ENCODE measurements around the gene TMPRSS11F.

The TMPRSS11F gene

DNA sequence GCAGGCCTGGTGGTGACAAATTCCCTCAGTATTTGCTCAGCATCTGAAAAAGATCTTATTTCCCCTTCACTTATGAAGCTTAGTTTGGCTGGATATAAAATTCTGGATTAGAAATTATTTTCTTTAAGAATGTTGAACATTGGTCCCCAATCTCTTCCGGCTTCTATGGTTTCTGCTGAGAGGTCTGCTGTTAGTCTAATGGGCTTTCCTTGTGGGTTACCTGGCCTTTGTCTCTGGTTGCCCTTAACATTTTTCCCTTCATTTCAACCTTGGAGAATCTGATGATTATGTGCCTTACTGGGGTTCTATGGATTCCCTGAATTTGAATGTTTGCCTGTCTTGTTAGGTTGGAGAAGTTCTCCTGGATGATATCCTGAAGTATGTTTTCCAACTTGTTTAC lies 17.4 kb upstream of the TMPRSS11F start:
- Histone ChIP-seq H3K9me3 (ENCODE audit: control insufficient read depth, low read depth, low read length) (no peaks in the 10 kb centered on the region), H3K36me3 (ENCODE audit: control insufficient read depth, low read depth, low read length) (no peaks in the 10 kb centered on the region), H3K27ac (ENCODE audit: low read length) (no peak overlapping the region), H3K27me3 (ENCODE audit: control insufficient read depth, insufficient read depth, low read length) (no peaks in the 10 kb centered on the region), H3K4me3 (ENCODE audit: low read length) (no peak overlapping the region), H3K4me1 (ENCODE audit: control insufficient read depth, low read depth, low read length) (no peaks in the 10 kb centered on the region), H3K9ac (ENCODE audit: low read length) (no peak overlapping the region)

DNA sequence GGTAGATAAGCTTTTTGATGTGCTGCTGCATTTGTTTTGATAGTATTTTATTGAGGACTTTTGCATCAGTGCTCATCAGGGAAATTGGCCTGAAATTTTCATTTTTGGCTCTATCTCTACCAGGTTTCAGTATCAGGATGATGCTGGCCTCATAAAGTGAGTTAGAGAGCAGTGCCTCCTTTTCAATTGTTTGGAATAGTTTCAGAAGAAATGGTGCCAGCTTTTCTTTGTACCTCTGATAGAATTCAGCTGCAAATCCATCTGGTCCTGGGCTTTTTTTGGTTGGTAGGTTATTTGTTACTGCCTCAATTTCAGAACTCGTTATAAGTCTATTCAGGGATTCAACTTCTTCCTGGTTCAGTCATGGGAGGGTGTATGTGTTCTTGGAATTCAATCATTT lies 15.6 kb upstream of the TMPRSS11F start:
- no peaks in the 10 kb centered on the region for H3K27me3 ChIP-seq (ENCODE audit: control insufficient read depth, insufficient read depth, low read length)
- H3K9ac ChIP-seq (ENCODE audit: low read length) = no peak overlapping the region
- no peaks in the 10 kb centered on the region for H3K9me3 ChIP-seq (ENCODE audit: control insufficient read depth, low read depth, low read length)
- no peak overlapping the region for H3K27ac ChIP-seq (ENCODE audit: low read length)
- no peaks in the 10 kb centered on the region for H3K4me1 ChIP-seq (ENCODE audit: control insufficient read depth, low read depth, low read length)
- no peaks in the 10 kb centered on the region for H3K36me3 ChIP-seq (ENCODE audit: control insufficient read depth, low read depth, low read length)
- no peak overlapping the region for H3K4me3 ChIP-seq (ENCODE audit: low read length)

DNA sequence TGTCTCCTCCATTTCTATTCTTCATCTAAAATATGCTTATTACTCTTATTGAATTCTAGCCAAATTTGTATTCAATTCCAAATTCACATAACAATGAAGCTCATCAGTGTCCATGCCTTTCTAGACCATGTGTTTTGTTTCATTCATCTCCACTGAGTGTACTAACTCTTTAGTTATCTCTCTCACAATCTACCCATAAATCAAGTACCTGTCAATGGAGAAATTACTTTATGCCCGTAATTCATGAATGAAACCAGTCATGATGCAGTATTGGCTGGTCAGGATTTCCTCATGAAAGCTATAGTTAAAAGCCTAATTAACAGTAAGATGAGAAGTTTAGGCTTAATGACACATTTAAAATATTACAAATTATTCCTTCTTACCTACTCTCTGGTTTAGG lies 12.2 kb upstream of the TMPRSS11F start:
- Histone ChIP-seq H3K9me3 (ENCODE audit: control insufficient read depth, low read depth, low read length) (no peaks in the 10 kb centered on the region), H3K27ac (ENCODE audit: low read length) (no peak overlapping the region), H3K36me3 (ENCODE audit: control insufficient read depth, low read depth, low read length) (no peaks in the 10 kb centered on the region), H3K4me1 (ENCODE audit: control insufficient read depth, low read depth, low read length) (no peaks in the 10 kb centered on the region), H3K27me3 (ENCODE audit: control insufficient read depth, insufficient read depth, low read length) (no peaks in the 10 kb centered on the region), H3K9ac (ENCODE audit: low read length) (no peak overlapping the region), H3K4me3 (ENCODE audit: low read length) (no peak overlapping the region)

DNA sequence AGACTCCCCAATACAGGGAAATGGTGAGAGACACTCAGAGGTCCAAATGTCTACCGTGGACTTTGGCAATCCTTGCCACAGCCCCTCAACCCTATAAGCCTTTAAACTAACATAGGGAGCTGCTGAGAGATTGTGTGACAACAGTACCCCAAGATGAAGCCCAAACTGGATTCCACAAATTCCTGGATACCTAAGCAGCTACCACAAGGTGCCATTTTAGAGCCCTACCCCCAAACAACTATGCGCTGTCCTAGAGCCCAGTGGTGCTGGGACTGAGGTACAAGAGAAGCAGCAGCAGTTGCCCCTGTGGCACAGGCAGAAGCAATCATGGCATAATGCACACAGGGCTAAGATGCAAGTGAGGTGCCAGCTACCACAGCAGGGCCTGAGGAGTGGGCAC lies 2.7 kb upstream of the TMPRSS11F start:
- H3K9ac ChIP-seq (ENCODE audit: low read length) = no peak overlapping the region
- no peaks in the 10 kb centered on the region for H3K36me3 ChIP-seq (ENCODE audit: control insufficient read depth, low read depth, low read length)
- peaks cover 5% of the 10 kb centered on the region for H3K4me1 ChIP-seq (ENCODE audit: control insufficient read depth, low read depth, low read length)
- H3K27me3 ChIP-seq (ENCODE audit: control insufficient read depth, insufficient read depth, low read length) = no peaks in the 10 kb centered on the region
- H3K4me3 ChIP-seq (ENCODE audit: low read length) = no peak overlapping the region
- H3K9me3 ChIP-seq (ENCODE audit: control insufficient read depth, low read depth, low read length) = no peaks in the 10 kb centered on the region
- H3K27ac ChIP-seq (ENCODE audit: low read length) = no peak overlapping the region

DNA sequence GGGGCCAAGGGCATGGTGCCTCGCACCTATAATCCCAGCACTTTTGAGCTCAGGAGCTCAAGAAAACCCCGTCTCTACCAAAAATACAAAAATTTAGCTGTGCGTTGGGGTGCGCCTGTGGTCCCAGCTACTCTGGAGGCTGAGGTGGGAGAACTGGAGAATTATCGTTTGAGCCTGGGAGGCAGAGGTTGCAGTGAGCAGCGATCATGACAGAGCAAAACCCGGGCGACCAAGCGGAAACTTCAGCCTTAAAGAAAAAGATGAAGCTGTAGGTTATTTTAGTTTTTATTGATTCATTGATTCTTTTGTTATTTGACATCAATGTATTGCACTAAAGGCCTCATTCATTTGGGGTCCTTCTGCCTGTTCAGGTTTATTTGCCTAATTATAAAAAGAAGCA lies 5.4 kb downstream of the TMPRSS11F start:
- no peak overlapping the region for H3K27ac ChIP-seq (ENCODE audit: low read length)
- no peaks in the 10 kb centered on the region for H3K9me3 ChIP-seq (ENCODE audit: control insufficient read depth, low read depth, low read length)
- H3K36me3 ChIP-seq (ENCODE audit: control insufficient read depth, low read depth, low read length) = no peaks in the 10 kb centered on the region
- no peak overlapping the region for H3K4me3 ChIP-seq (ENCODE audit: low read length)
- no peak overlapping the region for H3K9ac ChIP-seq (ENCODE audit: low read length)
- H3K4me1 ChIP-seq (ENCODE audit: control insufficient read depth, low read depth, low read length) = peaks cover 16% of the 10 kb centered on the region
- no peaks in the 10 kb centered on the region for H3K27me3 ChIP-seq (ENCODE audit: control insufficient read depth, insufficient read depth, low read length)

DNA sequence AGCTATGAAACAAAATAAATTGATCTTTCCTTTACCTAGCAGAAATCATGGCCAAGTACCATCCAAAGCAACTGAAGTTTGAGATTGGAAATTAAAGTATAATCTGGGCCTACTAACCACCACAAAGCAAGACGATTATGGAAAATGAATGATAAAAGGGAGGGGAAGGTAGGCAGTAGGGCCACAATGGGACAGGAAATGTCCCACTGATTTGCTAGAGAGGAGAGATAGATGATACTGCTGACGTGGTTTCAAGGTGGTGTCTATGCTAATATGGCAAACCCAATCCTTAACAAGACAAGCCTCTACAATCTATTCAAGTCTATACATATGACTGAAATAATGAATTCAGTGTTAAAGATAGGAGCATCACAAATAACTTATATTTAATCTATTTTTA lies 6.1 kb downstream of the TMPRSS11F start:
- H3K27me3 ChIP-seq (ENCODE audit: control insufficient read depth, insufficient read depth, low read length) = no peaks in the 10 kb centered on the region
- H3K36me3 ChIP-seq (ENCODE audit: control insufficient read depth, low read depth, low read length) = no peaks in the 10 kb centered on the region
- peaks cover 16% of the 10 kb centered on the region for H3K4me1 ChIP-seq (ENCODE audit: control insufficient read depth, low read depth, low read length)
- H3K9ac ChIP-seq (ENCODE audit: low read length) = no peak overlapping the region
- no peaks in the 10 kb centered on the region for H3K9me3 ChIP-seq (ENCODE audit: control insufficient read depth, low read depth, low read length)
- peak overlapping the region; percentile 17 for H3K4me3 ChIP-seq (ENCODE audit: low read length)
- no peak overlapping the region for H3K27ac ChIP-seq (ENCODE audit: low read length)

DNA sequence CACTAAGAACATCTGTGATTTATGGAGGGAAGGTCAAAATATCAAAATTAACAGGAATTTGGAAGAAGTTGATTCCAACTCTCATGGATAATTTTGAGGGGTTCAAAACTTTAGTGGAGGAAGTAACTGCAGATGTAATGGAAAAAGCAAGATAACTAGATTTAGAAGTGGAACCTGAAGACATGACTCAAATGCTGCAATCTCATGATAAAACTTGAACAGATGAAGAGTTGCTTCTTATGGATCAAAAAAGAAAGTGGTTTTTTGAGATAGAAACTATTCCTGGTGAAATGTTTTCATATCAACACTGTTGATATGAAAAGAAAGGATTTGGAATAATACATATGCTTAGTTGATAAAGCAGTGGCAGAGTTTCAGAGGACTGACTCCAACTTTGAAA lies 9.7 kb downstream of the TMPRSS11F start:
- H3K36me3 ChIP-seq (ENCODE audit: control insufficient read depth, low read depth, low read length) = no peaks in the 10 kb centered on the region
- H3K9me3 ChIP-seq (ENCODE audit: control insufficient read depth, low read depth, low read length) = peaks cover 5% of the 10 kb centered on the region
- H3K4me1 ChIP-seq (ENCODE audit: control insufficient read depth, low read depth, low read length) = peaks cover 16% of the 10 kb centered on the region
- H3K9ac ChIP-seq (ENCODE audit: low read length) = no peak overlapping the region
- H3K4me3 ChIP-seq (ENCODE audit: low read length) = no peak overlapping the region
- H3K27me3 ChIP-seq (ENCODE audit: control insufficient read depth, insufficient read depth, low read length) = no peaks in the 10 kb centered on the region
- no peak overlapping the region for H3K27ac ChIP-seq (ENCODE audit: low read length)

DNA sequence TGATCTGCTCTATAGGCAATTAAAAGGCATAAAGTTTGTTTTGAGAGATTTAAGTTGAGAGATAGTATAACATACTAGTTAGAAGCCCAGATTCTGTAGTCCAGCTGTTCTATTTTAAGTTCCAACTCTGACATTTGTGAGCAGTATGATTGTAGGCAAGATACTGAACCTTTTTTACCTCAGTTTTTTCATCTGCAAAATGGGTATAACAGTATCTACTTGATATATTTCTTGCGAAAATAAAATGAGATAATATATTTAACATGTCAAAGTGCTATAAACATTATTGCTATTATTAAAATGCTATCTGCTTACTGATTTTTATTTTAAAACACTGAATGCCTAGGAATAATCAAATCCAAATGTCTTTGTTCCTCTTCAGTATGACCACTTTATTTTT lies 19.2 kb downstream of the TMPRSS11F start:
- Histone ChIP-seq H3K4me1 (ENCODE audit: control insufficient read depth, low read depth, low read length) (peaks cover 6% of the 10 kb centered on the region), H3K9me3 (ENCODE audit: control insufficient read depth, low read depth, low read length) (no peaks in the 10 kb centered on the region), H3K36me3 (ENCODE audit: control insufficient read depth, low read depth, low read length) (no peaks in the 10 kb centered on the region), H3K4me3 (ENCODE audit: low read length) (no peak overlapping the region), H3K9ac (ENCODE audit: low read length) (no peak overlapping the region), H3K27me3 (ENCODE audit: control insufficient read depth, insufficient read depth, low read length) (no peaks in the 10 kb centered on the region), H3K27ac (ENCODE audit: low read length) (no peak overlapping the region)

DNA sequence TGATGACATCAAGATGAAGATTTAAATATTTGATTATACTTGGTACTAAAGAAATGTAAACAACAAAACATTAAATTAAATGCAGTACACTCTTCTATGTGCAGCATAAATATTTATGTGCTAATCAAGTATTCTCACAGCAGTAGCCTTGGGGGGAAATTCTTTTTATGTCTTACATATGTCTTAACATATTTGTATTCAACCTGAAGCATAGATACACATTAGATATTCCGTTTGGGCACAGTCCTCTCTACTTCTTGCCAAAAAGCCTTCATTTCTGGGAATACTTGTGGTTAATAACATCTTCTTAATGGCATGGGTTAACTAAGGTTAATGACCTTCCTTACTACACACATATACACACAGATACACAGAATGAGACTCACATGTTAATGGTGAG lies 19.8 kb downstream of the TMPRSS11F start:
- Histone ChIP-seq H3K4me1 (ENCODE audit: control insufficient read depth, low read depth, low read length) (peaks cover 6% of the 10 kb centered on the region), H3K36me3 (ENCODE audit: control insufficient read depth, low read depth, low read length) (no peaks in the 10 kb centered on the region), H3K27ac (ENCODE audit: low read length) (no peak overlapping the region), H3K9ac (ENCODE audit: low read length) (no peak overlapping the region), H3K9me3 (ENCODE audit: control insufficient read depth, low read depth, low read length) (no peaks in the 10 kb centered on the region), H3K4me3 (ENCODE audit: low read length) (no peak overlapping the region), H3K27me3 (ENCODE audit: control insufficient read depth, insufficient read depth, low read length) (no peaks in the 10 kb centered on the region)

DNA sequence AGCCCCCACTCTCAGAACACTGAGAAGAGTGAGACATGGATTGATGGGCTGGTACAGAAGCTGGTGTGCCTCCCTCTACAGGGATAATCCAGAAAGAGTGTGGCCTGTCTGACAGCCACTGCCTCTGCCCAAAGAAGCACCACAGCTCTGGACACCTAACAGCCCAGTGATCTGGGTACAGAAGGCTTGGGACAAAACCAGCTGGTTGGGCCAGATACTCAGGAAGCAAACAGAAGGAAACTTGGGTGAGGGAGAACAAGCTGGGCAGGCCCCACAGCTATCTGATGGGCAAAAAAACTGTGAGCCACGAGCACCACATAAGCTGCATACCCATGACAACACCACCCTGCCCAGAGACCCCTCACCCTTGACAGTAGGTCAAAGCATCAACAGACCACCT lies 46.9 kb downstream of the TMPRSS11F start:
- Histone ChIP-seq H3K27me3 (ENCODE audit: control insufficient read depth, insufficient read depth, low read length) (no peaks in the 10 kb centered on the region), H3K4me3 (ENCODE audit: low read length) (no peak overlapping the region), H3K9me3 (ENCODE audit: control insufficient read depth, low read depth, low read length) (no peaks in the 10 kb centered on the region), H3K27ac (ENCODE audit: low read length) (no peak overlapping the region), H3K36me3 (ENCODE audit: control insufficient read depth, low read depth, low read length) (no peaks in the 10 kb centered on the region), H3K9ac (ENCODE audit: low read length) (no peak overlapping the region), H3K4me1 (ENCODE audit: control insufficient read depth, low read depth, low read length) (peaks cover 11% of the 10 kb centered on the region)

DNA sequence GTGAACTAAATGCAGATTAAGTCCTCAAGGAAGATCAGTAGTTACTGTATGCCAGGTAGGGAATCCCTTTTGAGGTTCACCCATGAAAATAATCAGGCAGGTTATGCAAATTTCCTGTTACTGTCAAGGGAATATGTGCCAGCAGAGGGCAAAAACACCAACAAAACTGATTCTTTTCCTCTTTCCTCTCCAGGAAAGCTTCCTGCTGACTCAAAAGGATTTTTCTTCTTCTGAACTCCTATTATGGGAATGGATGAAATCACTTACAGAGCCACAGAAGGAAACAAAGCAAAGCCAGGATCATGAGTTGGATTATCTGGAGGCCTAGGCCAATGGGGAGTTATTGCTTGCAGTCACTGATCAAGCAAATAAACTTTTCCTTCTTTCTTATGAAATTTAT lies 49.7 kb downstream of the TMPRSS11F start:
- no peak overlapping the region for H3K27ac ChIP-seq (ENCODE audit: low read length)
- H3K4me1 ChIP-seq (ENCODE audit: control insufficient read depth, low read depth, low read length) = peaks cover 11% of the 10 kb centered on the region
- H3K27me3 ChIP-seq (ENCODE audit: control insufficient read depth, insufficient read depth, low read length) = no peaks in the 10 kb centered on the region

DNA sequence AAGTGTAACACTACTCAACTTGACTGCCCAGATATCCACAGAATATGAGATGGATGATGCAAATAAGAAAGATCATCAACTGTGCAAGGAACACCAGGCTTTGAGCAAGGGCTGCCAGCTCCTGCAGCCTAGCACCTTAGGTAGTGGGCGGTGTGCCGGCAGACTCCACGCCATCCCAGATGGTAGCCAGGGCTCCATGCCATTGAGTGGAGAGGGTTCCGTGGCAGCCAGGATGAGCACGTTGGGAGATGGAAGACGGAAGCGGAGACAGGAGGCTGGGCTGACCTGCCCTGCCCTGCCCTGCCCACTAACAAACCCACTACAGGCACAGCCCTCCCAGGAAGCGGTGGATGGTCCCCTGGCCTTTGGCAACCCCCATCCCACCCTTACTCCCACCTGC lies 51.9 kb downstream of the TMPRSS11F start:
- H3K36me3 ChIP-seq (ENCODE audit: control insufficient read depth, low read depth, low read length) = no peaks in the 10 kb centered on the region
- H3K27ac ChIP-seq (ENCODE audit: low read length) = no peak overlapping the region
- H3K4me1 ChIP-seq (ENCODE audit: control insufficient read depth, low read depth, low read length) = peaks cover 18% of the 10 kb centered on the region
- H3K27me3 ChIP-seq (ENCODE audit: control insufficient read depth, insufficient read depth, low read length) = no peaks in the 10 kb centered on the region
- no peaks in the 10 kb centered on the region for H3K9me3 ChIP-seq (ENCODE audit: control insufficient read depth, low read depth, low read length)
- no peak overlapping the region for H3K4me3 ChIP-seq (ENCODE audit: low read length)
- H3K9ac ChIP-seq (ENCODE audit: low read length) = no peak overlapping the region

More for the DNA sequence above, 49.7 kb downstream of the TMPRSS11F start:
- H3K9me3 ChIP-seq (ENCODE audit: control insufficient read depth, low read depth, low read length) = no peaks in the 10 kb centered on the region
- no peak overlapping the region for H3K9ac ChIP-seq (ENCODE audit: low read length)
- no peak overlapping the region for H3K4me3 ChIP-seq (ENCODE audit: low read length)
- no peaks in the 10 kb centered on the region for H3K36me3 ChIP-seq (ENCODE audit: control insufficient read depth, low read depth, low read length)

All from iPS-18a (cell line).